IPS DF 4.7 (cell line): ENCODE measurements around the gene TEAD2.
"Not testable (repeated sequence)": the region's sequence is repeated elsewhere in the genome, so short reads cannot be mapped to it uniquely, and the experiment has no call there.

Experiments used
- DNase-seq: peaks from one replicate; pipeline ENCODE4 v3.0.0-alpha.2; 2013; ENCODE audit warnings: low spot score; ENCODE audit errors: extremely low read depth

The TEAD2 gene

GRCh38 chr19:49387936-49388372 is 25.7 kb upstream of the TEAD2 start, which contains the start of gene KASH5:
Gene KASH5, plus strand, starts transcription at chr19:49388249. Its CDS starts 2,635 bp downstream, at chr19:49390884.
- no peak for DNase-seq

GRCh38 chr19:49383599-49383998 is 21.4 kb upstream of the TEAD2 start:
- no peak for DNase-seq

GRCh38 chr19:49382639-49383038 is 20.4 kb upstream of the TEAD2 start:
- DNase-seq, result no peak

- no peak for DNase-seq
Measured at GRCh38 chr19:49380391-49380790, 18.2 kb upstream of the TEAD2 start.

- no peak for DNase-seq
Measured at GRCh38 chr19:49378512-49378911, 16.3 kb upstream of the TEAD2 start.

GRCh38 chr19:49374665-49375434 is 12.6 kb upstream of the TEAD2 start:
- DNase-seq, result no peak

- not testable (repeated sequence) for DNase-seq
Measured at GRCh38 chr19:49373174-49373573, 11.0 kb upstream of the TEAD2 start.

- DNase-seq, result no peak
Measured at GRCh38 chr19:49371184-49371583, 9.0 kb upstream of the TEAD2 start.

- no peak for DNase-seq
Measured at GRCh38 chr19:49368711-49369358, 6.6 kb upstream of the TEAD2 start.

- DNase-seq, result no peak
Measured at GRCh38 chr19:49366110-49366509, 3.9 kb upstream of the TEAD2 start.

GRCh38 chr19:49364083-49364737 is 2.0 kb upstream of the TEAD2 start:
- DNase-seq, result no peak

GRCh38 chr19:49363268-49364082 is 1.3 kb upstream of the TEAD2 start, which contains the start of gene DKKL1:
Gene DKKL1, plus strand, starts transcription at chr19:49363877. Its CDS starts 122 bp downstream, at chr19:49363999.
- peak; percentile 94 for DNase-seq

- DNase-seq, result no peak
Measured at GRCh38 chr19:49362929-49363267, 682 bp upstream of the TEAD2 start.

GRCh38 chr19:49361438-49362047 is 673 bp downstream of the TEAD2 start:
- DNase-seq, result no peak

GRCh38 chr19:49359851-49360820 is 2.1 kb downstream of the TEAD2 start:
- DNase-seq, result no peak

GRCh38 chr19:49357186-49357585 is 5.0 kb downstream of the TEAD2 start:
- no peak for DNase-seq

- DNase-seq, result no peak
Measured at GRCh38 chr19:49356382-49356781, 5.8 kb downstream of the TEAD2 start.

- DNase-seq, result no peak
Measured at GRCh38 chr19:49355909-49356353, 6.3 kb downstream of the TEAD2 start.

- no peak for DNase-seq
Measured at GRCh38 chr19:49349567-49349966, 12.6 kb downstream of the TEAD2 start.
